Motor neuron (in vitro differentiated cells): ENCODE results near the gene DDX56. TPM values are rescaled to one million over a fixed set of nuclear protein-coding genes. Genes with fewer than 3 reads are reported as not detected.

Source experiments
- ATAC-seq, 8 experiments: fragments of 200-7000 bp; cut with Tn5 transposase; replicated peaks in 6 of 8; 2 replicates each; pipeline ENCODE4 v1.8.0; 2021; ENCODE audit warnings: mild to moderate bottlenecking in 8 of 8, moderate library complexity in 8 of 8
- H3K27ac ChIP-seq, 2 donors: fragments of 250-450 bp; sonication (Bioruptor Pico); 2 replicates each; pipeline ENCODE4 v1.9.0; 2021; ENCODE audit warnings: antibody characterized with exemption in 2 of 2, mild to moderate bottlenecking in 2 of 2, moderate library complexity in 1 of 2
- H3K4me1 ChIP-seq, 2 donors: fragments of 250-450 bp; sonication (Bioruptor Pico); replicated peaks in 1 of 2; 2 replicates each; pipeline ENCODE4 v1.6.1; 2021; ENCODE audit warnings: antibody characterized with exemption in 2 of 2, mild to moderate bottlenecking in 2 of 2, moderate library complexity in 1 of 2
- H3K4me3 ChIP-seq, 5 donors: fragments of 250-450 bp; sonication (Bioruptor Pico); 2 replicates each; pipeline ENCODE4 v1.9.0; 2021; ENCODE audit warnings: antibody characterized with exemption in 5 of 5, mild to moderate bottlenecking in 5 of 5, moderate library complexity in 4 of 5
- WGBS, 10 experiments: fragments of 450-650 bp; shearing (Covaris generic); methylation state at CpG; one replicate each; pipeline ENCODE4 v1.0.0; 2022; 5-methylcytosine and 5-hydroxymethylcytosine counted together
- in situ Hi-C, 9 experiments: fragments of 400-800 bp; cut with MboI; loops; one replicate each; pipeline ENCODE4 v1.15.0; 2021; ENCODE audit warnings: low sequenced_read_pairs in 9 of 9, low pct_unique_long_range_greater_than_20kb in 2 of 9; ENCODE audit not compliant: unreplicated experiment in 9 of 9
- total RNA-seq, 8 experiments: library from RNA; unstranded; fragments of 300-600 nt; gene quantifications; 2 replicates each; pipeline versions ENCODE4 v1.2.3 to v1.2.4, GENCODE V29; 2022

DDX56 gene
- total RNA-seq, 8 experiments from 2014 or later = 28.8 to 97.6 (median 48.1) TPM

- H3K4me3 ChIP-seq = no peak overlapping the region
- WGBS, 10 experiments = 67 to 100% (median 89%) methylated on average over 1 to 3 of the region's 8 CpGs; no CpG with 5 or more reads in 4 of the 10 experiments
- no peak overlapping the region for H3K27ac ChIP-seq
- no peak for ATAC-seq
- no peaks in the 10 kb centered on the region for H3K4me1 ChIP-seq
- in situ Hi-C loops = no loop called here
Observed at GRCh38 chr7:44517175-44517574, 56.5 kb downstream of the DDX56 start.

Other genes starting within 250 kb of the DDX56 start
- gene CAMK2B, start 248.3 kb downstream of the DDX56 start, total RNA-seq = 10 to 100 TPM in 4 of 8 experiments, 1 to 10 TPM in 4; 2.2 to 23.4 (median 9.9) TPM
- 10 to 100 TPM; 44.8 to 69.6 (median 52.0) TPM for gene NUDCD3, start 83.2 kb downstream of the DDX56 start, total RNA-seq
- under 1 TPM in 5 of 8 experiments, not detected in 3; 0.05 to 0.24 (median 0.15) TPM for gene NPC1L1, start 32.6 kb downstream of the DDX56 start, total RNA-seq
- 10 to 100 TPM; 54.9 to 97.9 (median 66.4) TPM for gene TMED4, start 8.3 kb upstream of the DDX56 start, total RNA-seq
- 10 to 100 TPM; 27.1 to 89.0 (median 39.9) TPM for gene OGDH, start 32.7 kb upstream of the DDX56 start, total RNA-seq
- gene ZMIZ2, start 174.9 kb upstream of the DDX56 start, total RNA-seq = 10 to 100 TPM; 11.6 to 69.4 (median 22.0) TPM
- 1,000 to 10,000 TPM in 6 of 8 experiments, 100 to 1,000 TPM in 2; 998 to 3,221 (median 1,696) TPM for gene PPIA, start 222.8 kb upstream of the DDX56 start, total RNA-seq